Heart left ventricle (tissue), 16 donors: ENCODE measurements around the gene MPC2. TPM values are rescaled to one million over a fixed set of nuclear protein-coding genes. Genes with fewer than 3 reads are reported as not detected.
A peak's percentile ranks its signal among the peaks of the same experiment; 100 is the strongest.

ENCODE experiments used
- ATAC-seq, 4 donors: fragments of 200-7000 bp; cut with Tn5 transposase; one replicate each; pipeline ENCODE4 v1.9.1; 2020 to 2022; ENCODE audit warnings: moderate library complexity in 4 of 4, mild to moderate bottlenecking in 3 of 4, moderate number of reproducible peaks in 1 of 4
- DNase-seq, 5 donors: peaks; one replicate each; pipeline ENCODE4 v3.0.0-alpha.2; 2020
- H3K27ac ChIP-seq, 12 donors: fragments of 200-600 bp; sonication (generic) in 4 of 12; one replicate each; pipeline versions ENCODE4 v1.5.0 to v1.8.0; 2016 to 2022; ENCODE audit warnings: mild to moderate bottlenecking in 2 of 12
- H3K27me3 ChIP-seq, 9 donors: fragments of 200-600 bp; sonication (generic) in 2 of 9; one replicate each; pipeline versions ENCODE4 v1.5.1 to v1.8.0; 2016 to 2022; ENCODE audit warnings: mild to moderate bottlenecking in 3 of 9
- H3K36me3 ChIP-seq, 9 donors: fragments of 200-600 bp; sonication (generic) in 2 of 9; one replicate each; pipeline versions ENCODE4 v1.5.0 to v1.8.0; 2018 to 2022; ENCODE audit warnings: mild to moderate bottlenecking in 2 of 9
- H3K4me1 ChIP-seq, 12 donors: fragments of 200-600 bp; sonication (generic) in 4 of 12; one replicate each; pipeline versions ENCODE4 v1.5.0 to v1.8.0; 2016 to 2022; ENCODE audit warnings: mild to moderate bottlenecking in 3 of 12
- H3K4me3 ChIP-seq, 12 donors: fragments of 200-600 bp; sonication (generic) in 4 of 12; one replicate each; pipeline versions ENCODE4 v1.5.0 to v1.8.0; 2017 to 2022; ENCODE audit warnings: mild to moderate bottlenecking in 9 of 12, moderate library complexity in 4 of 12
- H3K9me3 ChIP-seq, 12 donors: fragments of 200-600 bp; sonication (generic) in 4 of 12; one replicate each; pipeline versions ENCODE4 v1.5.0 to v1.8.0; 2016 to 2022; ENCODE audit warnings: mild to moderate bottlenecking in 1 of 12
- CTCF ChIP-seq, 12 donors: fragments of 200-600 bp; sonication (generic) in 4 of 12; IDR thresholded peaks; one replicate each; pipeline versions ENCODE4 v1.5.0 to v1.8.0; 2018 to 2022; ENCODE audit warnings: antibody characterized with exemption in 12 of 12, mild to moderate bottlenecking in 5 of 12
- POLR2A ChIP-seq, 2 donors: fragments of 450-650 bp; IDR thresholded peaks; one replicate each; pipeline ENCODE4 v1.6.1; 2017; ENCODE audit warnings: antibody characterized with exemption in 2 of 2, mild to moderate bottlenecking in 2 of 2, moderate library complexity in 2 of 2
- whole genome bisulfite sequencing, 4 donors: extraction: QIAGEN DNeasy Blood & Tissue Kit in 2 of 4; methylation state at CpG; one replicate each; pipeline versions ENCODE4 v1.1.5 to v1.1.7; 2013 to 2018; 5-methylcytosine and 5-hydroxymethylcytosine counted together
- intact Hi-C, 10 donors: fragments of 100-400 bp; cut with DNase I; formaldehyde crosslinking; loops; one replicate each; pipeline versions ENCODE4 v1.11.1 to v1.14.2; 2022
- long read RNA-seq, 3 donors: library from polyadenylated mRNA; unstranded; transcript quantifications; one replicate each; pipeline ENCODE4 v2.0.0, GENCODE V29; 2020 to 2021
- polyA plus RNA-seq, 2 donors: library from polyadenylated mRNA; stranded (reverse); fragments of 200-250 nt; gene quantifications; one replicate each; pipeline ENCODE4 v1.2.3, GENCODE V29; 2013
- total RNA-seq, 9 donors: library from RNA; depleted of rRNA in 2 of 9; stranded (reverse); fragments of >200 nt in 2 of 9; fragmentation: NEBNext Ultra II Directional in 3 of 9; extraction: Animal tissue kit (Norgen Biotek cat#: 25700) in 3 of 9; gene quantifications; one replicate each; pipeline versions ENCODE4 v1.1.0 to v1.2.4, GENCODE V29; 2016 to 2023
- donor health status: ischemic (EF 13 %, LVEDD 7.1; RV severe dilation, severe dysfunction).
- donor health status: healthy with polysubstance abuse.
- donor health status: DM: no; HTN: yes; CAD: no.
- donor health status: DM: no; HTN: no; CAD: no.
- donor health status: ischemic (EF 25% LVEDD 6.9; RV normal size, moderate dysfunction).
- donor health status: ischemic (EF 25% LVEDD 5.7; RV mildly dilated, moderate dysfunction).
- donor health status: healthy.
- donor health status: DM: yes; HTN: yes; CAD: no.
- donor health status: ischemic (EF 35%, LVEDD 5.7; RV mildly dilated, moderate dysfunction).
- donor health status: nonischemic (EF 11% LVEDD 7.7; RV severe dilation, severe dysfunction).
- donor health status: DM: yes; HTN: yes; CAD: no.
- donor health status: PGD.
- donor health status: ischemic (EF 29% LVEDD 5.4; RV normal size, mild dysfunction).
- donor health status: nonischemic (EF 23%, LVEDD 6.1; RV moderate dilation, normal function).

The MPC2 gene
- total RNA-seq, result 100 to 1,000 TPM in 8 of 9 donors, 10 to 100 TPM in 1; 69.5 to 260 (median 214) TPM
- 100 to 1,000 TPM; 163 to 206 TPM for polyA plus RNA-seq
- long read RNA-seq, donor 1, transcript MPC2-202 (5 exons, 2,177 nt), result major isoform, 183 of 197 reads
- long read RNA-seq, donor 1, partial matches to known transcripts, result 4 of 197 reads
- long read RNA-seq, donor 1, other reads (novel, unspliced or antisense), result 10 of 197 reads
- long read RNA-seq, donor 2, transcript MPC2-202 (5 exons, 2,177 nt), result major isoform, 352 of 393 reads
- long read RNA-seq, donor 2, partial matches to known transcripts, result 33 of 393 reads
- long read RNA-seq, donor 2, other reads (novel, unspliced or antisense), result 8 of 393 reads
- long read RNA-seq, donor 3, transcript MPC2-202 (5 exons, 2,177 nt), result major isoform, 144 of 154 reads
- long read RNA-seq, donor 3, partial matches to known transcripts, result 10 of 154 reads
- long read RNA-seq, donor 3, other reads (novel, unspliced or antisense), result 0 of 154 reads

- DNase-seq (peak; percentile 76 to 86 (median 81)), ATAC-seq (peak; percentile 35 to 49 (median 38))
- Histone ChIP-seq H3K4me3 (peak within 1 kb of the TSS; percentile 72 to 97 (median 82)), H3K4me1 (peaks cover 0 to 64% (median 36%) of the 10 kb centered on the region in 12 donors), H3K36me3 (peaks cover 0 to 5% (median 0%) of the 10 kb centered on the region in 9 donors), H3K9me3 (no peaks in the 10 kb centered on the region), H3K27ac (peak within 1 kb of the TSS; percentile 93 to 99 (median 96)), H3K27me3 (no peaks in the 10 kb centered on the region)
- WGBS, 4 donors, result 0 to 1% (median 0%) methylated on average over 32 to 51 of the region's 51 CpGs
- TF ChIP-seq POLR2A (IDR thresholded peaks at IDR 0.05) (peak in 1 of 2 donors; percentile 35), CTCF (IDR thresholded peaks at IDR 0.05) (no peak)
- intact Hi-C loops, result loop anchor here (5.0 to 10.0 kb wide), 10 partner anchors 60 to 715 kb away; partner anchors contain the start of genes MPZL1 (in 5 of the 10), POU2F1 (in 1 of the 10) and TIPRL (in 1 of the 10)
These were observed at the start of gene MPC2 for GRCh38 chr1:167936930-167937708. TSS of gene MPC2 (minus strand) at chr1:167937072. CDS start at chr1:167935841, 1,231 bp downstream.

- Histone ChIP-seq H3K27ac (no peak overlapping the region), H3K9me3 (no peaks in the 10 kb centered on the region), H3K4me3 (no peak overlapping the region), H3K36me3 (peaks cover 0 to 33% (median 19%) of the 10 kb centered on the region in 9 donors), H3K4me1 (peaks cover 0 to 6% (median 0%) of the 10 kb centered on the region in 12 donors), H3K27me3 (no peaks in the 10 kb centered on the region)
- TF ChIP-seq CTCF (IDR thresholded peaks at IDR 0.05), result no peak
- TF ChIP-seq POLR2A (IDR thresholded peaks at IDR 0.05), result no peak
- intact Hi-C loops, result no loop called here
- ATAC-seq (no peak), DNase-seq (no peak)
- 68 to 74% (median 72%) methylated on average over 8 of the region's 8 CpGs for WGBS, 4 donors
These were observed 48.1 kb upstream of the MPC2 start for GRCh38 chr1:167984886-167985489.

- Histone ChIP-seq H3K36me3 (peaks cover 0 to 32% (median 20%) of the 10 kb centered on the region in 9 donors), H3K9me3 (no peaks in the 10 kb centered on the region), H3K4me1 (peaks cover 0 to 6% (median 0%) of the 10 kb centered on the region in 12 donors), H3K27me3 (no peaks in the 10 kb centered on the region), H3K4me3 (no peak overlapping the region), H3K27ac (no peak overlapping the region)
- 89 to 100% (median 95%) methylated on average over 2 of the region's 2 CpGs for WGBS, 4 donors
- no peak for DNase-seq
- TF ChIP-seq CTCF (IDR thresholded peaks at IDR 0.05) (no peak), POLR2A (IDR thresholded peaks at IDR 0.05) (no peak)
- no peak for ATAC-seq
- intact Hi-C loops, result no loop called here
These were observed 47.0 kb upstream of the MPC2 start for GRCh38 chr1:167983797-167984420.
